Measurements from ENCODE around the gene SKOR1. TPM values are rescaled to one million over a fixed set of nuclear protein-coding genes. Genes with fewer than 3 reads are reported as not detected.

Gene SKOR1
- total RNA-seq, 4 donors from 2014 or later, result 0.49 to 1.2 (median 0.85) TPM

DNA sequence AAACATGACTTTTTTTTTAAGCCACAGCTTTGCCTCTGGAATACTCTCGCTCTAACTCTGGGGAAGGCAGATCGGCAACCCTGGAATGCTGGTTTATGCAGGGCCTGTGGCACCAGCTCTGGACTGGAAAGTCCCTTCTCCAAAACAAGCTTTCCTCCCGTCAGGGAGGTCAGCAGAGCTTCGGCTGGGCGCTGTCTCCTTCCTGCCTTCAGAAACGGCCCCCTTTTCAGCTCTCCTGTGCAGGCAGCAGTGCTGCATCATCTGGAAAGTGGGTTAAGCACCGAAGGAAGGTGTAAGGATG lies 42.7 kb upstream of the SKOR1 start:
- intact Hi-C loops (cut with DNase I), result no loop called here
- WGBS, 2 donors, result 77% methylated on average over 7 of the region's 7 CpGs
- no peak for DNase-seq
- Histone ChIP-seq H3K36me3 (no peaks in the 10 kb centered on the region), H3K27me3 (no peaks in the 10 kb centered on the region), H3K4me3 (replicated peaks in 1 of 3) (no peak overlapping the region), H3K4me1 (no peaks in the 10 kb centered on the region), H3K9me3 (no peaks in the 10 kb centered on the region), H3K27ac (no peak overlapping the region)
- no peak for TF ChIP-seq POLR2A (IDR thresholded peaks at IDR 0.05)
- TF ChIP-seq, protein P1, sequence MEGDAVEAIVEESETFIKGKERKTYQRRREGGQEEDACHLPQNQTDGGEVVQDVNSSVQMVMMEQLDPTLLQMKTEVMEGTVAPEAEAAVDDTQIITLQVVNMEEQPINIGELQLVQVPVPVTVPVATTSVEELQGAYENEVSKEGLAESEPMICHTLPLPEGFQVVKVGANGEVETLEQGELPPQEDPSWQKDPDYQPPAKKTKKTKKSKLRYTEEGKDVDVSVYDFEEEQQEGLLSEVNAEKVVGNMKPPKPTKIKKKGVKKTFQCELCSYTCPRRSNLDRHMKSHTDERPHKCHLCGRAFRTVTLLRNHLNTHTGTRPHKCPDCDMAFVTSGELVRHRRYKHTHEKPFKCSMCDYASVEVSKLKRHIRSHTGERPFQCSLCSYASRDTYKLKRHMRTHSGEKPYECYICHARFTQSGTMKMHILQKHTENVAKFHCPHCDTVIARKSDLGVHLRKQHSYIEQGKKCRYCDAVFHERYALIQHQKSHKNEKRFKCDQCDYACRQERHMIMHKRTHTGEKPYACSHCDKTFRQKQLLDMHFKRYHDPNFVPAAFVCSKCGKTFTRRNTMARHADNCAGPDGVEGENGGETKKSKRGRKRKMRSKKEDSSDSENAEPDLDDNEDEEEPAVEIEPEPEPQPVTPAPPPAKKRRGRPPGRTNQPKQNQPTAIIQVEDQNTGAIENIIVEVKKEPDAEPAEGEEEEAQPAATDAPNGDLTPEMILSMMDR (IDR thresholded peaks at IDR 0.05), result no peak

DNA sequence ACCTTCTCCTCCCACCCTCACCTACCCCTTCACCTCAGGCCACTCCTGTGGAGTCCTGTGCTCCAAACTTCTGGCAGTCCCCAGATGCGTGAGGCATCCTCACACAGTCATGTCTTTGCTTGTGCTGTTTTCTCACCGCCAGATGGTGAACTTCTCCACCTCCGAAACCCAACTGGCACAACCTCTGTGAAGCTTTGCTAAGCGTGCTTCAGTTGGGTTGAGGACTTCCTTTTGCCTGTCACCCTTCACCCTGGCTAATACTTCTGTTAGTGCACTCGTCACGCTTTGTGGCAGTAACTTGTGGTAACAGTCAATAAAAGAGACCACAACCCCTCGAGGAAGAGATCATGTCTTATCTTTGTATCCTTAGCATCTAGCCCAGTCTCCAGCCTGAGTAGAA lies 42.0 kb upstream of the SKOR1 start:
- Histone ChIP-seq H3K9me3 (no peaks in the 10 kb centered on the region), H3K4me3 (replicated peaks in 1 of 3) (no peak overlapping the region), H3K27ac (no peak overlapping the region), H3K36me3 (no peaks in the 10 kb centered on the region), H3K4me1 (no peaks in the 10 kb centered on the region), H3K27me3 (no peaks in the 10 kb centered on the region)
- intact Hi-C loops (cut with DNase I), result no loop called here
- no peak for DNase-seq
- no peak for TF ChIP-seq POLR2A (IDR thresholded peaks at IDR 0.05)
- TF ChIP-seq, protein P1 (IDR thresholded peaks at IDR 0.05), result no peak
- WGBS, 2 donors, result 91 to 92% methylated on average over 7 of the region's 7 CpGs

DNA sequence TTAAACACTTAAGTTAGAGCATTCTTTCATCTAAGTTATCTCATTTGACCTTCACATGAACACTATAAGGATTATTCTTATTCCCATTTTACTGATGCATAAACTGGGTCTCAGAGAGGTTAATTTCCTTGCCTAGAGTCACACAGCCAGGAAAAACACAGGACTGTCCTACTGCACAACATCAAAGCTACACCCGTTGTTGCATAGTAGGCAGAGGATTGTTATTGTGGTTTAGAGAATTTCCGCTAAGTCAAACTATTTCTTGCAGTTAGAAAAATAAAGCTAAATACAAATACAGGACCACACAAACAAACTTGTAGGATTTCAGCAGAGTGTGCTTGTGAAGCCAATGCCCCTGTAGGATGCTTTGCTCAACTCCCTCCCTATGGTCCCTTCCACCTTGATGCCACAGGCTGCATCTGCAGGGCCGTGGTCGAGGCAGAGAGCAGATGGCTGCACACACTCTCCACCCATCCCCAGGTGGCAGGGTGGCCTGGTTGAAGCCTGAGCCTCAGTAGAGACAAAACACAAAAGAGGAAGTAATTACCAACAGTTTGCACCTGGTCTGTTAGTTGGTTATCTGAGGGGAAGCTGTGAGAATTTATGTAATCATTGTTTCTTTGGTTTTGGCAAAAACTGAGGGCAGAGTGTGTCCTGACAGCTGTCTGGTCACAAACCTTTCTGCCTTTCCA lies 41.1 kb upstream of the SKOR1 start:
- Histone ChIP-seq H3K4me1 (no peaks in the 10 kb centered on the region), H3K27ac (no peak overlapping the region), H3K4me3 (replicated peaks in 1 of 3) (no peak overlapping the region), H3K9me3 (no peaks in the 10 kb centered on the region), H3K36me3 (no peaks in the 10 kb centered on the region), H3K27me3 (no peaks in the 10 kb centered on the region)
- intact Hi-C loops (cut with DNase I), result no loop called here
- no peak for TF ChIP-seq POLR2A (IDR thresholded peaks at IDR 0.05)
- TF ChIP-seq, protein P1 (IDR thresholded peaks at IDR 0.05), result no peak
- no peak for DNase-seq
- WGBS, 2 donors, result 86 to 88% methylated on average over 4 of the region's 4 CpGs

DNA sequence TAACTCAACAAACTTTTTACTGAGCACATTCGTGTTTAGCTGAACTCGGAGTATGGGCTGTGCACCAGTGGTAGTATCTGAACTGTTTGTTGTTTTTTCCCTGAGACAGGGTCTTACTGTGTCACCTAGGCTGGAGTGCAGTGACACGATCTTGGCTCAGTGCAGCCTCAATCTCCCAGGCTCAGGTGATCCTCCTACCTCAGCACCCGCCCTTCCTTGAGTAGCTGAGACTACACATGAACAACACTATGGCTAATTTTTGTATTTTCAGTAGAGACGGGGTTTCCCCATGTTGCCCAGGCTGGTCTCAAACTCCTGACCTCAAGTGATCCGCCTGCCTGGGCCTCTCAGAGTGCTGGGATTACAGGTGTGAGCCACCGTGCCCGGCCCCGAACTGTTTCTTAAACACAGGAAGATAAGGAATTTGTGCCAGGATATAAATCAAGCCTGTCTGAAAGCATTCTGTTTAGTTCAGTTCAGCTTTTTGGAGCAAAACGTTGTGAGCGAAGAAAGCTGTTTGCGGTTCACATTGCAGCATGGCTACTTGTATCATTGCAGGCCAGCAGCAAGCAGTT lies 40.4 kb upstream of the SKOR1 start:
- WGBS, 2 donors, result 88% methylated on average over 12 of the region's 12 CpGs
- intact Hi-C loops (cut with DNase I), result no loop called here

DNA sequence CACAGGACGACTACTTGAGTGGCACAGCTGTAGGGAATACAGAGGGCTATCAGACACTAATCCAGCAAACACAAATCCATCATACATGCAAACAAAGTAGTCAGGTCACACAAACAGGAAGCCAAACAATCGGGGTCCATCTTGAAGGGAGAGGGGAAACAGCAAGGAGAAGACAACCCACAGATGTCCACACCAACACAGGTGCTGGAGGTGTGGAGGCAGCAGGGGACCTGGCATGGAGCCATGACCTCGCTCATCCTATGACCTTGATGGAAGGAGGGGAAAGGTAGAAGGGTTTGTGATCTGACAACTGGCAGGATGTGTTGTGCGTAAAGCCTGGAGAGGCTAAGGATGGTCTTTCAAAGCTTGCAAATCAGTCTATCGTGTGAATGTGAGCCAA lies 39.9 kb upstream of the SKOR1 start:
- no peaks in the 10 kb centered on the region for H3K4me1 ChIP-seq
- TF ChIP-seq POLR2A (IDR thresholded peaks at IDR 0.05), result no peak
- TF ChIP-seq, protein P1 (IDR thresholded peaks at IDR 0.05), result no peak
- 85 to 89% methylated on average over 5 of the region's 5 CpGs for WGBS, 2 donors
- DNase-seq, result no peak
- H3K9me3 ChIP-seq, result no peaks in the 10 kb centered on the region
- no peaks in the 10 kb centered on the region for H3K36me3 ChIP-seq
- no peak overlapping the region for H3K4me3 ChIP-seq (replicated peaks in 1 of 3)
- intact Hi-C loops (cut with DNase I), result no loop called here
- no peak overlapping the region for H3K27ac ChIP-seq
- H3K27me3 ChIP-seq, result no peaks in the 10 kb centered on the region

More for the DNA sequence above, 40.4 kb upstream of the SKOR1 start:
- H3K4me1 ChIP-seq, result no peaks in the 10 kb centered on the region
- DNase-seq, result no peak
- no peak for TF ChIP-seq POLR2A (IDR thresholded peaks at IDR 0.05)
- TF ChIP-seq, protein P1 (IDR thresholded peaks at IDR 0.05), result no peak
- H3K36me3 ChIP-seq, result no peaks in the 10 kb centered on the region
- H3K9me3 ChIP-seq, result no peaks in the 10 kb centered on the region
- H3K27me3 ChIP-seq, result no peaks in the 10 kb centered on the region
- no peak overlapping the region for H3K4me3 ChIP-seq (replicated peaks in 1 of 3)
- H3K27ac ChIP-seq, result no peak overlapping the region

Data from thyroid gland (tissue), 4 donors.